NT2/D1 (cell line): Measurements from ENCODE around the gene MUC6.

ENCODE experiments used
- SUZ12 ChIP-seq: IDR thresholded peaks from 2 replicates; pipeline ENCODE4 v1.6.1; 2011; ENCODE audit not compliant: insufficient read length, insufficient read depth; ENCODE audit errors: extremely low read depth
- YY1 ChIP-seq: IDR thresholded peaks from 2 replicates; pipeline ENCODE4 v1.6.1; 2011; ENCODE audit not compliant: insufficient read length, insufficient read depth

GRCh38 chr11:1049431-1049891 is 12.9 kb upstream of the MUC6 start:
- TF ChIP-seq YY1 (no peak), SUZ12 (no peak)
